HepG2 (cell line): ENCODE data around the gene CNNM3. TPM values are rescaled to one million over a fixed set of nuclear protein-coding genes. Genes with fewer than 3 reads are reported as not detected.

Experiments used
- ATAC-seq: fragments of 200-7000 bp; cut with Tn5 transposase; 3 replicates; pipeline ENCODE4 v1.9.1; 2020; ENCODE audit warnings: mild to moderate bottlenecking, moderate library complexity
- BruUV-seq: library from RNA; stranded (reverse); fragments of 400-500 nt; replicated peaks from 2 replicates; lab custom pipeline; 2021; lab: Mats Ljungman, UMichigan
- CTCF ChIA-PET: fragments of 300-600 bp; formaldehyde crosslinking; extraction: SDS; loops from one replicate; lab custom pipeline; 2021; ENCODE audit warnings: low total read pairs, inconsistent platforms, low intra/inter-chr PET ratio; lab: Yijun Ruan, JAX
- POLR2A ChIA-PET: fragments of 350-600 bp; sonication (Branson Sonifier 250); formaldehyde crosslinking; loops from one replicate; lab custom pipeline; 2020; ENCODE audit warnings: antibody characterized with exemption, inconsistent platforms; lab: Yijun Ruan, JAX
- DNase-seq: peaks from one replicate; pipeline ENCODE4 v3.0.0-alpha.2; 2015; ENCODE audit warnings: low spot score
- FAIRE-seq: peaks from 3 replicates; lab custom pipeline; 2011; peaks lifted over from hg19 to GRCh38; lab: Jason Lieb, UNC
- H2AFZ ChIP-seq: one replicate; pipeline ENCODE4 v1.6.1; 2011; ENCODE audit warnings: low read length, inconsistent platforms
- H3K27ac ChIP-seq: fragments of 300-600 bp; 3 replicates; pipeline ENCODE4 v1.8.0; 2011; ENCODE audit warnings: mixed run types, mild to moderate bottlenecking, mixed read lengths, low read length, inconsistent platforms; ENCODE audit not compliant: insufficient read depth; ENCODE audit errors: extremely low read length
- H3K27me3 ChIP-seq, 2 experiments: fragments of 200-600 bp in 1 of 2; 2 replicates in 1 of 2; 3 replicates in 1 of 2; pipeline versions ENCODE4 v1.6.0 to v1.8.0; 2011; ENCODE audit warnings: low read length in 2 of 2, mild to moderate bottlenecking in 2 of 2, moderate library complexity in 2 of 2, inconsistent platforms in 1 of 2; ENCODE audit not compliant: insufficient read depth in 2 of 2, control insufficient read depth in 1 of 2
- H3K36me3 ChIP-seq, 2 experiments: fragments of 200-600 bp in 1 of 2; replicated peaks in 1 of 2; 2 replicates in 1 of 2; 3 replicates in 1 of 2; pipeline versions ENCODE4 v1.5.1 to v1.8.0; 2011; ENCODE audit warnings: low read length in 2 of 2, inconsistent platforms in 1 of 2; ENCODE audit not compliant: insufficient read depth in 2 of 2, control insufficient read depth in 1 of 2
- H3K4me1 ChIP-seq: 2 replicates; pipeline ENCODE4 v1.5.1; 2012; ENCODE audit warnings: low read length, inconsistent platforms; ENCODE audit not compliant: insufficient read depth
- H3K4me2 ChIP-seq: 2 replicates; pipeline ENCODE4 v1.6.0; 2011; ENCODE audit warnings: low read depth, low read length, inconsistent platforms
- H3K4me3 ChIP-seq, 3 experiments: fragments of 200-600 bp in 1 of 3; sonication (generic), shearing (Covaris generic) in 1 of 3; replicated peaks in 1 of 3; 2 replicates each; pipeline ENCODE4 v1.5.1; 2011 to 2016; ENCODE audit warnings: low read length in 3 of 3, inconsistent platforms in 2 of 3, low read depth in 2 of 3, mild to moderate bottlenecking in 2 of 3, control low read depth in 1 of 3, mixed read lengths in 1 of 3; ENCODE audit not compliant: insufficient read depth in 1 of 3
- H3K79me2 ChIP-seq: one replicate; pipeline ENCODE4 v1.6.1; 2011; ENCODE audit warnings: low read length, inconsistent platforms; ENCODE audit not compliant: insufficient read depth
- H3K9ac ChIP-seq: 2 replicates; pipeline ENCODE4 v1.6.0; 2011; ENCODE audit warnings: mild to moderate bottlenecking, low read depth, low read length, inconsistent platforms; ENCODE audit not compliant: insufficient read depth
- H3K9me3 ChIP-seq: 2 replicates; pipeline ENCODE4 v1.5.1; 2012; ENCODE audit warnings: mild to moderate bottlenecking, low read length
- H4K20me1 ChIP-seq: 2 replicates; pipeline ENCODE4 v1.6.0; 2011; ENCODE audit warnings: inconsistent platforms, mild to moderate bottlenecking, low read length, moderate library complexity; ENCODE audit not compliant: insufficient read depth
- CCDC6 ChIP-seq: sonication (generic); formaldehyde crosslinking; IDR thresholded peaks from 2 replicates; pipeline ENCODE4 v1.8.1; 2022; ENCODE audit warnings: mild to moderate bottlenecking, missing genetic modification reagents, moderate library complexity
- POLR2AphosphoS5 ChIP-seq: IDR thresholded peaks from 2 replicates; pipeline ENCODE4 v1.6.1; 2012; ENCODE audit warnings: low read depth, low read length
- SIX1 ChIP-seq: sonication (generic); formaldehyde crosslinking; IDR thresholded peaks from 2 replicates; pipeline ENCODE4 v1.4.0; 2020; ENCODE audit warnings: missing genetic modification reagents, borderline replicate concordance
- SSRP1 ChIP-seq: IDR thresholded peaks from 2 replicates; pipeline ENCODE4 v1.6.1; 2016; ENCODE audit warnings: control low read depth
- ZC3H13 ChIP-seq: sonication (generic); formaldehyde crosslinking; IDR thresholded peaks from 2 replicates; pipeline ENCODE4 v1.8.1; 2023; ENCODE audit warnings: mild to moderate bottlenecking, missing genetic modification reagents, moderate library complexity
- ZC3H4 ChIP-seq: sonication (generic); formaldehyde crosslinking; IDR thresholded peaks from 2 replicates; pipeline ENCODE4 v1.4.0; 2020; ENCODE audit warnings: missing genetic modification reagents, borderline replicate concordance
- ZFAT ChIP-seq: sonication (generic); formaldehyde crosslinking; conservative IDR thresholded peaks from 2 replicates; pipeline ENCODE4 v1.8.1; 2023; ENCODE audit warnings: missing genetic modification reagents, inconsistent platforms
- WGBS: methylation state at CpG from one replicate; pipeline ENCODE4 v1.1.6; 2017; ENCODE audit warnings: low lambda C conversion rate; 5-methylcytosine and 5-hydroxymethylcytosine counted together
- in situ Hi-C: cut with HindIII; loops from 2 replicates; pipeline ENCODE4 v1.10.0; 2017; ENCODE audit warnings: low pct_unique_long_range_greater_than_20kb; ENCODE audit not compliant: extremely low pct_ligation_motif_present
- intact Hi-C: fragments of 100-400 bp; cut with micrococcal nuclease; formaldehyde crosslinking; loops from one replicate; pipeline ENCODE4 v1.10.0; 2022; ENCODE audit not compliant: unreplicated experiment
- polyA plus RNA-seq, 8 experiments: library from polyadenylated mRNA; depleted of rRNA in 3 of 8; stranded (reverse) in 7 of 8; unstranded in 1 of 8; fragments of >200 nt; fragmentation: Illumina TruSeq in 4 of 8; extraction: Trizol in 4 of 8; gene quantifications; 2 replicates each; pipeline versions ENCODE4 v1.2.1 to v1.2.3, GENCODE V29; 2011 to 2016; ENCODE audit warnings: low read depth in 4 of 8, missing spikeins in 1 of 8, mixed read lengths in 1 of 8; ENCODE audit not compliant: insufficient read depth in 1 of 8
- total RNA-seq, 5 experiments: library from RNA; depleted of rRNA; stranded (reverse); fragments of >200 nt; fragmentation: Illumina TruSeq; extraction: Trizol; gene quantifications; 2 replicates each; pipeline ENCODE4 v1.2.3, GENCODE V29; 2016; ENCODE audit warnings: low read depth in 1 of 5
- TF ChIP-seq, protein P1 (sequence below): sonication (generic); formaldehyde crosslinking; IDR thresholded peaks from 2 replicates; pipeline ENCODE4 v1.9.0; 2022; ENCODE audit warnings: missing genetic modification reagents, mild to moderate bottlenecking, borderline replicate concordance
- TF ChIP-seq, protein P2 (sequence below): sonication (generic); formaldehyde crosslinking; IDR thresholded peaks from 2 replicates; pipeline ENCODE4 v1.4.0; 2020; ENCODE audit warnings: missing genetic modification reagents
- TF ChIP-seq, protein P3 (sequence below): sonication (generic); formaldehyde crosslinking; IDR thresholded peaks from 2 replicates; pipeline ENCODE4 v1.4.0; 2020; ENCODE audit warnings: missing genetic modification reagents, borderline replicate concordance

Gene CNNM3
- total and polyA plus RNA-seq, 2 of the 13 experiments (the other 11 are each of a cell fraction or from before 2014, with no cell fraction given), result 21.2 to 27.9 TPM

DNA sequence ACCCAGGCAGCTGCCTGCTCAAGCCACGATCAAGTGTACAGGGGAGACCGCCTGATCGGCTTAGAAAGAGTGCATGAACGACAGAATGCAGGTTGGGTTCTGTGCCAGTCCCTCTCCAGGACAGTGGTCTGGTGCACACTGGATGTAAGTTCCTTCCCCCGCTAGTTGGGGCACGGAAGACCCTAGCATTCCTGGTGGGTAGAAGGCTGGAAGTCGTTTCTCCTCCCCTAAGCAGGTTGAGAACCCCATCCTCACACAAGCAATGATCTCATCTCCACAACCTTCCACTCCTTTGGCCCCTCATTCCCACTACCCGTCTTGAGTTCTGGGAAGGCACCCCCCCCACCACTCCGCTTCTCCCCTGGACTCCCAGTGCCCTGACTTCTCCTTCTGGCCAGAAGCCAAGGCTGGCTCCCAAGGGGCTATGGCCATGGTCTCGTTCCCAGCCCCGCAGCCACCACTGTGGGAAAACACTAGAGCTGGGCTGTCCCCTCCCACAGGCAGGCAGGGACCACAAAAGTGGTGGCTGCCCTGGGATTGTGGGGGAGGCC lies 43.1 kb downstream of the CNNM3 start (continued):
- TF ChIP-seq, protein P1, sequence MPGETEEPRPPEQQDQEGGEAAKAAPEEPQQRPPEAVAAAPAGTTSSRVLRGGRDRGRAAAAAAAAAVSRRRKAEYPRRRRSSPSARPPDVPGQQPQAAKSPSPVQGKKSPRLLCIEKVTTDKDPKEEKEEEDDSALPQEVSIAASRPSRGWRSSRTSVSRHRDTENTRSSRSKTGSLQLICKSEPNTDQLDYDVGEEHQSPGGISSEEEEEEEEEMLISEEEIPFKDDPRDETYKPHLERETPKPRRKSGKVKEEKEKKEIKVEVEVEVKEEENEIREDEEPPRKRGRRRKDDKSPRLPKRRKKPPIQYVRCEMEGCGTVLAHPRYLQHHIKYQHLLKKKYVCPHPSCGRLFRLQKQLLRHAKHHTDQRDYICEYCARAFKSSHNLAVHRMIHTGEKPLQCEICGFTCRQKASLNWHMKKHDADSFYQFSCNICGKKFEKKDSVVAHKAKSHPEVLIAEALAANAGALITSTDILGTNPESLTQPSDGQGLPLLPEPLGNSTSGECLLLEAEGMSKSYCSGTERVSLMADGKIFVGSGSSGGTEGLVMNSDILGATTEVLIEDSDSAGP (CRISPR knock-in tag), result 0 out of 2 replicates have a peak, but pooled peaks have one; percentile 30
- TF ChIP-seq SIX1 (CRISPR knock-in tag) (no peak), ZC3H13 (CRISPR knock-in tag) (no peak), CCDC6 (CRISPR knock-in tag) (no peak), SSRP1 (CRISPR knock-in tag) (peak; percentile 62; the same call in 1 of the 2 replicates), ZC3H4 (CRISPR knock-in tag) (0 out of 2 replicates have a peak, but pooled peaks have one; percentile 8), ZFAT (CRISPR knock-in tag) (0 out of 2 replicates have a peak, but pooled peaks have one; percentile 43)
- TF ChIP-seq, protein P2, sequence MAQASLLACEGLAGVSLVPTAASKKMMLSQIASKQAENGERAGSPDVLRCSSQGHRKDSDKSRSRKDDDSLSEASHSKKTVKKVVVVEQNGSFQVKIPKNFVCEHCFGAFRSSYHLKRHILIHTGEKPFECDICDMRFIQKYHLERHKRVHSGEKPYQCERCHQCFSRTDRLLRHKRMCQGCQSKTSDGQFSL, result peak; percentile 62; the same call in 1 of the 2 replicates
- TF ChIP-seq, all 625 proteins: peak for 27

DNA sequence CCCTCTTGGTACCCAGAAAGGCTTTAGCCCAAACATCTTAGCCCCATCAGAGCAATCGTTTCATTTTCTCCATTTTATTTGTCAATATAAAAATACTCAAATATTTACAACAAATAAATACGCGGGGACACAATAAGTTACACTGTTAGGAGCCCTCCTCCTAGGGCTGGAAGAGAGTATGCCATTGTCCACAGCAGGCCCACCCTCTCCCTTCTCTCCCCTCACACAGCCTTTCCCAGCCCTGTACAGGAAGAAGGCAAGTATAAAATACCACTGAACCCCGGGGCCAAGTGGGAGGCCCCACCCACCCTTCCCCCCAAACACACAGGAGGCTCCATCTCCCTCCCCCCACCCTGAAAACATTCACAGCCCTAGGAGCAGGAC lies 43.6 kb downstream of the CNNM3 start:
- POLR2A ChIA-PET, result interaction anchor here (6.1 kb wide), 1 partner anchor 9 kb away, joined by 152 read pairs; the partner anchor contains the start of gene SEMA4C
- H3K4me2 ChIP-seq, result no peak overlapping the region
- TF ChIP-seq, protein P3, sequence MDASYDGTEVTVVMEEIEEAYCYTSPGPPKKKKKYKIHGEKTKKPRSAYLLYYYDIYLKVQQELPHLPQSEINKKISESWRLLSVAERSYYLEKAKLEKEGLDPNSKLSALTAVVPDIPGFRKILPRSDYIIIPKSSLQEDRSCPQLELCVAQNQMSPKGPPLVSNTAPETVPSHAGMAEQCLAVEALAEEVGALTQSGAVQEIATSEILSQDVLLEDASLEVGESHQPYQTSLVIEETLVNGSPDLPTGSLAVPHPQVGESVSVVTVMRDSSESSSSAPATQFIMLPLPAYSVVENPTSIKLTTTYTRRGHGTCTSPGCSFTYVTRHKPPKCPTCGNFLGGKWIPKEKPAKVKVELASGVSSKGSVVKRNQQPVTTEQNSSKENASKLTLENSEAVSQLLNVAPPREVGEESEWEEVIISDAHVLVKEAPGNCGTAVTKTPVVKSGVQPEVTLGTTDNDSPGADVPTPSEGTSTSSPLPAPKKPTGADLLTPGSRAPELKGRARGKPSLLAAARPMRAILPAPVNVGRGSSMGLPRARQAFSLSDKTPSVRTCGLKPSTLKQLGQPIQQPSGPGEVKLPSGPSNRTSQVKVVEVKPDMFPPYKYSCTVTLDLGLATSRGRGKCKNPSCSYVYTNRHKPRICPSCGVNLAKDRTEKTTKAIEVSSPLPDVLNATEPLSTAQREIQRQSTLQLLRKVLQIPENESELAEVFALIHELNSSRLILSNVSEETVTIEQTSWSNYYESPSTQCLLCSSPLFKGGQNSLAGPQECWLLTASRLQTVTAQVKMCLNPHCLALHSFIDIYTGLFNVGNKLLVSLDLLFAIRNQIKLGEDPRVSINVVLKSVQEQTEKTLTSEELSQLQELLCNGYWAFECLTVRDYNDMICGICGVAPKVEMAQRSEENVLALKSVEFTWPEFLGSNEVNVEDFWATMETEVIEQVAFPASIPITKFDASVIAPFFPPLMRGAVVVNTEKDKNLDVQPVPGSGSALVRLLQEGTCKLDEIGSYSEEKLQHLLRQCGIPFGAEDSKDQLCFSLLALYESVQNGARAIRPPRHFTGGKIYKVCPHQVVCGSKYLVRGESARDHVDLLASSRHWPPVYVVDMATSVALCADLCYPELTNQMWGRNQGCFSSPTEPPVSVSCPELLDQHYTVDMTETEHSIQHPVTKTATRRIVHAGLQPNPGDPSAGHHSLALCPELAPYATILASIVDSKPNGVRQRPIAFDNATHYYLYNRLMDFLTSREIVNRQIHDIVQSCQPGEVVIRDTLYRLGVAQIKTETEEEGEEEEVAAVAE (CRISPR knock-in tag), result no peak
- 0 out of 2 replicates have a peak, but pooled peaks have one; percentile 12 for TF ChIP-seq POLR2AphosphoS5

More for the DNA sequence above, 43.6 kb downstream of the CNNM3 start:
- Histone ChIP-seq H3K4me3 (no peak overlapping the region), H4K20me1 (no peaks in the 10 kb centered on the region), H3K27me3 (no peaks in the 10 kb centered on the region; a peak in 1 of 5 replicates), H3K9me3 (no peaks in the 10 kb centered on the region), H3K79me2 (peaks cover 19% of the 10 kb centered on the region), H3K4me1 (peaks cover 63% of the 10 kb centered on the region), H3K36me3 (peaks cover 22 to 39% of the 10 kb centered on the region in 2 experiments), H2AFZ (no peak overlapping the region), H3K27ac (peak overlapping the region; percentile 67), H3K9ac (no peak overlapping the region)
- DNase-seq, result no peak
- intact Hi-C loops, result no loop called here
- no peak for ATAC-seq
- WGBS, result 71% methylated on average over 4 of the region's 4 CpGs
- BruUV-seq, result no TSS peak
- CTCF ChIA-PET, result interaction anchor here (2.4 kb wide), 1 partner anchor 91 kb away, joined by 29 read pairs; no protein-coding TSS in a partner anchor
- in situ Hi-C loops, result loop anchor here (5.0 kb wide), 1 partner anchor 93 kb away; no protein-coding TSS in a partner anchor
- FAIRE-seq, result no peak
